GM12874 (cell line): Measurements from ENCODE around the gene ACP2.

ENCODE experiments used
- TF ChIP-seq, protein P1 (sequence below): IDR thresholded peaks from 2 replicates; pipeline ENCODE4 v1.5.1; 2011; ENCODE audit warnings: low read depth, mild to moderate bottlenecking, control low read depth, low read length, moderate library complexity; ENCODE audit not compliant: insufficient read depth

Gene ACP2

DNA sequence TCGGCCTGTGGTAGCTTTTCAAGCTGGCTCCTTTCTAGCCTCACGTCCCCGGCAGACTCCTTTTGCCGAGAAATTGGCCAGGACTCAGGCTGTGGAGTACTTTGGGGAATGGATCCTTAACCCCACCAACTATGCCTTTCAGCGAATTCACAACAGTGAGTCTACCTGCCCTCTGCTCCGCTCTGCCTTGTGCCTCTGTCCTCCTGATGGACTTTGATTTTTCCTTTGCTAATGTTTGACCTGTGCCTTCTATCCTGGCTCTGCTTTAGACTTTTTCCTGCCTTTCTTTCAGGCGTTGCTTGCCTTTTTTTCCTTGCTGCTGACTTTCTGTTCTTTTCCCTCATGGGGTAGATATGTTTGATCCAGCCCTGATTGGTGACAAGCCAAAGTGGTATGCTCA is 33.8 kb upstream of the ACP2 start:
- TF ChIP-seq, protein P1, sequence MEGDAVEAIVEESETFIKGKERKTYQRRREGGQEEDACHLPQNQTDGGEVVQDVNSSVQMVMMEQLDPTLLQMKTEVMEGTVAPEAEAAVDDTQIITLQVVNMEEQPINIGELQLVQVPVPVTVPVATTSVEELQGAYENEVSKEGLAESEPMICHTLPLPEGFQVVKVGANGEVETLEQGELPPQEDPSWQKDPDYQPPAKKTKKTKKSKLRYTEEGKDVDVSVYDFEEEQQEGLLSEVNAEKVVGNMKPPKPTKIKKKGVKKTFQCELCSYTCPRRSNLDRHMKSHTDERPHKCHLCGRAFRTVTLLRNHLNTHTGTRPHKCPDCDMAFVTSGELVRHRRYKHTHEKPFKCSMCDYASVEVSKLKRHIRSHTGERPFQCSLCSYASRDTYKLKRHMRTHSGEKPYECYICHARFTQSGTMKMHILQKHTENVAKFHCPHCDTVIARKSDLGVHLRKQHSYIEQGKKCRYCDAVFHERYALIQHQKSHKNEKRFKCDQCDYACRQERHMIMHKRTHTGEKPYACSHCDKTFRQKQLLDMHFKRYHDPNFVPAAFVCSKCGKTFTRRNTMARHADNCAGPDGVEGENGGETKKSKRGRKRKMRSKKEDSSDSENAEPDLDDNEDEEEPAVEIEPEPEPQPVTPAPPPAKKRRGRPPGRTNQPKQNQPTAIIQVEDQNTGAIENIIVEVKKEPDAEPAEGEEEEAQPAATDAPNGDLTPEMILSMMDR = no peak

- TF ChIP-seq, protein P1 = no peak
Measured at GRCh38 chr11:47280860-47281259, 32.2 kb upstream of the ACP2 start.

DNA sequence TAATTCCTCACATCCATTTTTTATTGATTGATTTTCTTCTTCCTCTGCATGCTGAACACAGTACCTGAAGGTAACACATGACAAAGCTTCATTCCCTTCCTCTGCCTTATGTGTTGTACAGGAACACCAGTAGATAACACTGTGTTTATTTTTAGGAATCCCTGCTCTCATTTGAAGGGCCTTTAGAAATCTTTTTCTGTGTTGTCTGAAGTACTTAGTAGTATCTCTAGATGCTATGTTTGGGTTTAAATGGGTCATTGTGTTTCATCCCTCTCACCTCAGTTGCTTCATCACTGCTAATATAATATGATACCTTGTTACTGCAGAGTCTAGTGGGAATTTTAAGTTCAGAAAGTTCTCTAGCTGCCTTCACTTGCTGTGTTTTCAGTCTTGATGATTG is 31.5 kb upstream of the ACP2 start:
- TF ChIP-seq, protein P1 = no peak

DNA sequence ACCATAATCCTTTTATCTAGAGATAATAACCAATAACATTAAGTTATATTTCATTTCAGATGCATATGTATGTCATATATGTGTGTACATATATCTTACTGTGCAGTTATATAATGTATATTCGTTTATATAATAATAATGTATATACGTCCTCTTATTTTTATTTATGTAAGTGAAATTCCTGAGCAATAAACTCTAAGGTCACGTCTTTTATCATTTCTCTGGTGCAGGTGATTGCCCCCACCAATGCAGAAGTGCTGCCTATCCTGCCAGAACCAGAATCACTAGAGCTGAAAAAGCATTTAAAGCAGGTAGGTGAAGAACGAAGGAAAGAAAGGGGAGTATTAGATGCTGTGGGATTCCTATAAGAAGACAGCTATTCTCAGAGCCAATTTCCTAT is 30.2 kb upstream of the ACP2 start:
- TF ChIP-seq, protein P1 = no peak

DNA sequence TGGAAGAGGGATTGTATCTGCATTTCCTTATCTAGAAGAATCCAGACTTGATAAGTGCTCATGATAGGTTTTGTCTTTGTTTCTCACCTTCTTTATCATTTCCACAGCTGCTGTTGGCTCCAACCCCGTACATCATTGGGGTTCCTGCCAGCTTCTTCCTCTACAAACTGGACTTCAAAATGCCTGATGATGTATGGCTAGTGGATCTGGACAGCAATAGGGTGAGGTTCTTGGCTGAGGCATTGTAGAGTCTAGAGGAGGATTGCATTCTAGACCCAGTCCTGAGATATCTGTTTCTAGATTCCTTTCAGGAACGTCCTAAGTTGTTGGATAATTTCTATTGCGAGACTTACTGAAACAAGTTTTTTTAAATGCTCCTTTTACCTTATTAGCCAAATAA is 29.4 kb upstream of the ACP2 start:
- TF ChIP-seq, protein P1 = no peak

GRCh38 chr11:47276923-47277322 is 28.3 kb upstream of the ACP2 start:
- TF ChIP-seq, protein P1 = no peak

DNA sequence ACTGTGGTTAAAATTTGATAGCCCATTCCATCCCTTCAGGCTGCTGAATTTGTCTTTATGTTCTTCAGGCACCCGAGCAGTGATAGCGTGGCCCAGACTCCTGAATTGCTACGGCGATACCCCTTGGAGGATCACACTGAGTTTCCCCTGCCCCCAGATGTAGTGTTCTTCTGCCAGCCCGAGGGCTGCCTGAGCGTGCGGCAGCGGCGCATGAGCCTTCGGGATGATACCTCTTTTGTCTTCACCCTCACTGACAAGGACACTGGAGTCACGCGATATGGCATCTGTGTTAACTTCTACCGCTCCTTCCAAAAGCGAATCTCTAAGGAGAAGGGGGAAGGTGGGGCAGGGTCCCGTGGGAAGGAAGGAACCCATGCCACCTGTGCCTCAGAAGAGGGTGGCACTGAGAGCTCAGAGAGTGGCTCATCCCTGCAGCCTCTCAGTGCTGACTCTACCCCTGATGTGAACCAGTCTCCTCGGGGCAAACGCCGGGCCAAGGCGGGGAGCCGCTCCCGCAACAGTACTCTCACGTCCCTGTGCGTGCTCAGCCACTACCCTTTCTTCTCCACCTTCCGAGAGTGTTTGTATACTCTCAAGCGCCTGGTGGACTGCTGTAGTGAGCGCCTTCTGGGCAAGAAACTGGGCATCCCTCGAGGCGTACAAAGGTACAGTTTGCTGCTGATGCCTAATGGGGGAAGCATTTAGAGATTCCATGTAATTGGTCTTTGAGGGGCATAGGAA is 26.1 kb upstream of the ACP2 start:
- TF ChIP-seq, protein P1 = no peak
